Stomach (tissue), 4 donors: ENCODE measurements around the gene ADAM12.

ENCODE experiments used
- POLR2AphosphoS5 ChIP-seq, 3 donors: sonication (generic); formaldehyde crosslinking; IDR thresholded peaks; one replicate each; pipeline ENCODE4 v1.6.1; 2016; ENCODE audit warnings: antibody characterized with exemption in 3 of 3
- TF ChIP-seq, protein P1 (sequence below), 7 experiments: fragments of 450-650 bp in 4 of 7; fragments of 200-600 bp in 3 of 7; sonication (generic) in 3 of 7; IDR thresholded peaks; one replicate each; pipeline ENCODE4 v1.5.1; 2016 to 2019; ENCODE audit warnings: antibody characterized with exemption in 7 of 7, control low read depth in 2 of 7, mild to moderate bottlenecking in 1 of 7

DNA sequence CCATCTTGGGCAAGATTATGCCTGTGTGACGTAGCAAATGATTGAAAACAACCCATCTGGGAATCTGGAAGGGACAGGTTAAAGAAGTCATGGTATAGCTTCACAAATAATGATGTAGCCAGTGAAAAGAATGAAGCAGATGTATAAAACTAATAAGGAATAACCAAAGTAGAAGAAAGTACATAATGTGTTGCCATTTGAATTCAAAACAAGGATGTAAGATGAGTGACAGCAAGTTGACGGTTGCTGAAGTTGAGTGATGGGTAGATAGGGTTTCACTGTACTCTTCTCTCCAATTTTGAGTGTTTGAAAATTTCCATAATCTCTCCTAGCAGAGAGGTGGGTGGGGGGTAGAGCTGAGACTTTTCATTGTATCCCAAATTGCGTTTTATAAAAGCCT lies 358.3 kb downstream of the ADAM12 start:
- TF ChIP-seq, protein P1, sequence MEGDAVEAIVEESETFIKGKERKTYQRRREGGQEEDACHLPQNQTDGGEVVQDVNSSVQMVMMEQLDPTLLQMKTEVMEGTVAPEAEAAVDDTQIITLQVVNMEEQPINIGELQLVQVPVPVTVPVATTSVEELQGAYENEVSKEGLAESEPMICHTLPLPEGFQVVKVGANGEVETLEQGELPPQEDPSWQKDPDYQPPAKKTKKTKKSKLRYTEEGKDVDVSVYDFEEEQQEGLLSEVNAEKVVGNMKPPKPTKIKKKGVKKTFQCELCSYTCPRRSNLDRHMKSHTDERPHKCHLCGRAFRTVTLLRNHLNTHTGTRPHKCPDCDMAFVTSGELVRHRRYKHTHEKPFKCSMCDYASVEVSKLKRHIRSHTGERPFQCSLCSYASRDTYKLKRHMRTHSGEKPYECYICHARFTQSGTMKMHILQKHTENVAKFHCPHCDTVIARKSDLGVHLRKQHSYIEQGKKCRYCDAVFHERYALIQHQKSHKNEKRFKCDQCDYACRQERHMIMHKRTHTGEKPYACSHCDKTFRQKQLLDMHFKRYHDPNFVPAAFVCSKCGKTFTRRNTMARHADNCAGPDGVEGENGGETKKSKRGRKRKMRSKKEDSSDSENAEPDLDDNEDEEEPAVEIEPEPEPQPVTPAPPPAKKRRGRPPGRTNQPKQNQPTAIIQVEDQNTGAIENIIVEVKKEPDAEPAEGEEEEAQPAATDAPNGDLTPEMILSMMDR (IDR thresholded peaks at IDR 0.05): no peak
- TF ChIP-seq POLR2AphosphoS5 (IDR thresholded peaks at IDR 0.05): no peak
